NCI-H524 (cell line): ENCODE data around the gene ANKRD63.
A peak's percentile ranks its signal among the peaks of the same experiment; 100 is the strongest.

ENCODE experiments used
- DNase-seq, 2 experiments: peaks; one replicate each; lab custom pipeline; 2025; lab: John Stamatoyannopoulos, UW

ANKRD63 gene, protein sequence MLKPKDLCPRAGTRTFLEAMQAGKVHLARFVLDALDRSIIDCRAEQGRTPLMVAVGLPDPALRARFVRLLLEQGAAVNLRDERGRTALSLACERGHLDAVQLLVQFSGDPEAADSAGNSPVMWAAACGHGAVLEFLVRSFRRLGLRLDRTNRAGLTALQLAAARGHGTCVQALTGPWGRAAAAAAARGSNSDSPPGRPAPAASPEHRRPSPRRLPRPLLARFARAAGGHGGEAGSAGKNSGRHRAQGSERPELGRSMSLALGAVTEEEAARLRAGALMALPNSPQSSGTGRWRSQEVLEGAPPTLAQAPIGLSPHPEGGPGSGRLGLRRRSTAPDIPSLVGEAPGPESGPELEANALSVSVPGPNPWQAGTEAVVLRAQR

GRCh38 chr15:40282869-40283614, at the start of gene ANKRD63:
TSS of gene ANKRD63 (minus strand) at chr15:40283064. CDS start at chr15:40282586, 478 bp downstream.
- DNase-seq: peak in 1 of 2 experiments; percentile 50

GRCh38 chr15:40332113-40332781, 49.4 kb upstream of the ANKRD63 start:
- DNase-seq: no peak

DNA sequence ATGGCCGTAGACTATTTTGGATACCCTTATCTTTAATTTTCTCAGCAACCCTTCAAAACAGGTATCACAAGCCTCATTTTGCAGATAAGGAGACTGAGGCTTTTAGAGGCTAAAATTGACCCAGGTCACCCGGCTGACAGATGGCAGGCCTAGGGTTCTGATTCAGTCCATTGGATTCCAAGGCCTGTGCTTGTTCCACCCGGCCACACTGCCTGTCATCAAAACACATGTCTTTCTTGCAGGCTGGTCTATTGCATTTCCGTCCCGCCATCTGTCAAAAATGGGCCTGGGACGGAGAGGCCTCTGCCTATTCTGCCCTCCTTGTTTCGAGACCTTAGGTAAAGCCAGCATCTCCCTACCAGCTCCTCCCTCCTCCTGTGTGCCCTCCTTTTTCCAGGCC, 48.8 kb upstream of the ANKRD63 start:
- DNase-seq: no peak

DNA sequence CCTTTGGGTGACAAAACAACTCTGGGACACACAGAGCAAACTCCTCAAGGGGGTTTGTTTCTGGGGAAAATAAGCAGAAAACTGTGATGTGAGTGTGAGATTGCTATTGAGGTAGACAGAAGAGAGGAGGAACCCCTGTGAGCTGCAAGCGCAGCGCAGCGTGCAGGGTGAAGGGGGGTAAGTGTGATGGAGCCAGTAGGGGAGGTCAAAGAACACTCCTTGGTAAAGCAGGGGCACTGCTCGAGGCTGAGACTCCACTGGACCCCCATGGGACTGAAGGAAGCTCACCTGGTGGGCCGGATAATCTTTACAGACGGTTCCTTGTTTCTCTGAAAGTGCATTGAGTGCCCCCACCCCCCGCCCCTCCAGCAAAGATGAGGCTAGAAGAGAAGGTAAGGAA, 48.2 kb upstream of the ANKRD63 start:
- DNase-seq: no peak

DNA sequence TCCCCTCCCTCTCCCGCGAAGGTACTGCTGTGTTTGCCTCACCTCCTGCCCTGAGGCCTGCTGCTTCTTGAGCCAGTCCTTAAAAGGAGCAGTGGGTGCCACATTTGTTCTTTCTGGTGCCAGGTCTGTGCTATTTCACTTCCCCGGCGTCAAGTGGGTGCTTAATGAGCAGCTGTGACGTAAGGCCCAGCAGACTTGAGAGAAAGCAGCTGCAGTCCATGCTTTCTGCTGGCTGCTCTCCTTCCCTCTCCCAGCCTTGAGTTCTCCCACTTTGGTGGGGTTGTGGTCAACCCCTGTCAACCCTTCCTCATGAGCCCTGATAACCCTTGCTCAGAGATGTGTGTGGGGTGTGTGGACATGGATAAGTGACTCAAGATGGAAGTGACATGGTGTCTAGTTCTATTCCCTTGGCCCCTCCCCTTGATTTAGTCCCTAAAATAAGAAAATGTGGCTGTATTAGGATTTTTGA, 47.5 kb upstream of the ANKRD63 start:
- DNase-seq: peak; percentile 75 to 86

DNA sequence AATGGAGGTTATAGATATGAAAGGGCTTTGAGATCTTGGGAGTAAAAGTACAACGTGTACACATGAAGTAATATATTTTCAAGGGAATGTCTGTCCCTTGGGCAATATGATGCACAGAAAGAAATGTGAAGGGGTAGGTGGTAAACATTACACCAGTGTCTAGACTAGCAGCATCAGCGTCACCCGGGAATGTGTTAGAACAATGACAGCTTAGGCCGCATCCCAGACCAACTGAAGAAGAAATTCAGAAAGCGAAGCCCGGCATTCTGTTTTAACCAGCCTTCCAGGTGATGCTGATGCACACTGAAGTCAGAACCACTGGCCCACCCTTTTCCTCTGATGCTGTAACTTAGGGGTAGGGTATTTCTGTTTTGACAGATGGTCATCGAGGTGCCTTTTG, 46.9 kb upstream of the ANKRD63 start:
- no peak for DNase-seq

DNA sequence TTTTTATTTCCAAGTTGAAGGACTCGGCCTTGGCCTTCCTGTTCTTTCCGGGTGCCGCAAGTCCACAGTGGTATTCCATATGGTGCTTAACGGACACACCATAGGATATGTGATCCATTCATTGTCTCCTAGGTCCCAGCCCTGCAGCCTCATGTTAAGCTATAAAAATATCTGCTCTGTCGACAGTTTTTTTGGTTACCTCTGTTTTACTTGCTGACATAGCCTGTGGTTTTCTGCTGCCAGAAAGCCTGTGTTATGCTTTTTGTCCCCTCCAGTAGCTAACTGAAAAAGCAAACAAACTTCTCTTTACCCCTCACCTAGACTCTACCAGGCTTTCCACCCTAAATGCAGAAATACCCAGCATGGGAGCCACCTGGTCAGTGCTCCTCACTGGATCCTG, 45.9 kb upstream of the ANKRD63 start:
- no peak for DNase-seq

- no peak for DNase-seq
These were observed 45.3 kb upstream of the ANKRD63 start for GRCh38 chr15:40328176-40328575.

GRCh38 chr15:40327457-40327856, 44.6 kb upstream of the ANKRD63 start:
- DNase-seq: peak; percentile 41 to 82

GRCh38 chr15:40325700-40326099, 42.8 kb upstream of the ANKRD63 start:
- no peak for DNase-seq

DNA sequence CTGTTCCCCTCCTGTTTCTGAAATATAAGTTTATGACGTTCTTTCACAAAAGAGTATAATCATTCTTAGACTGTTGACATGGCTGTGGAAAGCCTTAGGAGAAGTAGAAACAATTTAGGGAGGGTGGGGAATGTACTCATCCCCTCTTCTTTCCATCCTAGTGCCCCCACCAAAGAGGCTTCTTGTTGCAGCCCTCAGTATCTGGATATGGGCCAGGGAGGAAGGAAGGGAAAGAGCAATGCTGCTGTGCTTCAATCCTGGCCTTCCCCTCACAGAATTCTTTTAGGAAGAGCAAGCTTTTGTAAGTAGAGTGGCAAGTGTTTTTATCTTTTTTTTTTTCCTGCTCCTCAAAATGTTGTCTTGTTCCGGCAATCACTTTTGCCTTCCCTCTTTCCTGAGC, 42.3 kb upstream of the ANKRD63 start:
- no peak for DNase-seq

DNA sequence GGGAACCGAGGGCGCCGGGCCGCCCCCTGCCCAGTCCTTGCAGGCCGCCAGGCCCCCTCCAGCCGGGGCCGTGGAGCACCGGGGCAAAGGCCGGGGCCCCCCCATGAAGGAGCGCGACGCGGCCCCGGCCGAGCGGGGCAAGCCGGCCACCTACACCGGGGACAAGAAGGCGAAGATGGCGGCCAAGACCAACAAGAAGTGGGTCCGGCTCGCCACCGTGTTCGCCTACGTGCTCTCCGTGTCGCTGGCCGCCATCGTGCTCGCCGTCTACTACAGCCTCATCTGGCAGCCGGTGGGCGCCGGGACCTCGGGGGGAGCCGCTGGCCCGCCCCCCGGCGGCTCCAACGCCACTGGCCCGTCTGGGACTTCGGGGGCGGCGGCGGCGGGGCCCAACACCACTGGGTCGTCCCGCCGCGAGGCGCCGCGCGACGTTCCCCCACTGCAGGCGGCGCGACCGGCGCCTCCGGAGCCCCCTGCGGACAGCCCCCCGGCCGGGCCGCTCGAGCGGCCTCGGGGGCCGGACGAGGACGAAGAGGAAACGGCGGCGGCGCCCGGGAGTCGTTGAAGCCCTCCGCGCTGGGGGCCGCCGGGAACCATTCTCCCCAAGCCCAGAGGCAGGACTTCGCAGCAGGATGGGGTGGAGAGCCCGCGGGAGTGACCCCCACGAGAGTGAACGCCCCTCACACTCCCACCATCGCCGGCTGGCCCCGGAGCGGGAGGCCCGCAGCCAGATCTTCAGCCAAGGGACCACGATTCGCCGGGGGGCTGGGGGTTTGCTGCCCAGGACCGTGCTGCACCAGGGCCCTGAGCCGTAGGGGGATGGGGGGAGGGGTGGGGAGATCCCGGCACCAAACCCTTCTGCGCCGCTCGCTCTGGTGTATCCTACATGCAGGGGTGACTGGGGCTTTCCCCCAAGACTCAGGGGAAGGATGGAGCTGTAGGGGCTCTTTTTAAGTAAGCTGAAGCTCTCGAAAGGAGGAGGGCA, 41.4 kb upstream of the ANKRD63 start:
- peak in 1 of 2 experiments; percentile 31 for DNase-seq

DNA sequence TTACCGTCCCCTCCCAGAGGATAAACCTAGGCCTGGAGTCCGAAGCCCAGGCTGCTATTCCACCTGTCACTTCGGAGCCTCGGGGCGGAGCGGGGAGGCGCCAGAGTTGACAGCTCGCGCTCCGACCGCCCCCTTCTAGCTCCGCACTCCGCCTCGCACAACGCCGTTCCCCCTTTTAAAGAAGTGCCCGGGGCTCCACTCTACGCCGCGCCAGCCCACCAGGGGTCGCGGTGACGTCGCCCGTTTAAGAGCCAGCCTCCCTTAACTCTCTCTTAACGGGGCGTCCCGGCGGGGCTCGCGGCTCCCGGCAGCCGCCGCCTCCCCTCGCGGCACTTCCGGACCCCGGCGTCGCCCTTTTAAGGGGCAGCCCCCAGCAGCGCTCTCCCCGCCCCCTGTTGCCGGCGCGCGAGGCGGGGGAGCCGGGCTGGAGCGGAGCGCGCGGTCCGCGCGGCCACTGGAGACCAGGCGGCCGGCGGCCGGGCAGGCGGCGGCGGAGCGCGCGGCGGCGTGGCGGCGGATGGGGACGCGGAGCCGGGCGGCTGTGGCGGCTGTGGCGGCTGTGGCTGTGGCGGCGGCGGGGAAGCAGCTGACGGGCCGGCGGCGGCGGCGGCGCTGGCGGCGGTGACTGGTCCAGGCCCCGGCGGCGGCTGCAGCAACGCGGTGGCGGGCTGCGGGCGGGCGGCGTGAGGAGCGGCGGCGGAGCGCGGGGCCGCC, 40.5 kb upstream of the ANKRD63 start, which contains the start of gene INAFM2:
Gene INAFM2 (plus strand): TSS at position 454 of the 714 bp plus-strand sequence. CDS start 364 bp downstream, outside the sequence.
- peak; percentile 97 to 98 for DNase-seq

GRCh38 chr15:40322531-40323238, 39.8 kb upstream of the ANKRD63 start:
- peak in 1 of 2 experiments; percentile 40 for DNase-seq

- peak; percentile 30 to 76 for DNase-seq
These were observed 38.1 kb upstream of the ANKRD63 start for GRCh38 chr15:40320931-40321371.

- no peak for DNase-seq
These were observed 37.5 kb upstream of the ANKRD63 start for GRCh38 chr15:40320409-40320808.

DNA sequence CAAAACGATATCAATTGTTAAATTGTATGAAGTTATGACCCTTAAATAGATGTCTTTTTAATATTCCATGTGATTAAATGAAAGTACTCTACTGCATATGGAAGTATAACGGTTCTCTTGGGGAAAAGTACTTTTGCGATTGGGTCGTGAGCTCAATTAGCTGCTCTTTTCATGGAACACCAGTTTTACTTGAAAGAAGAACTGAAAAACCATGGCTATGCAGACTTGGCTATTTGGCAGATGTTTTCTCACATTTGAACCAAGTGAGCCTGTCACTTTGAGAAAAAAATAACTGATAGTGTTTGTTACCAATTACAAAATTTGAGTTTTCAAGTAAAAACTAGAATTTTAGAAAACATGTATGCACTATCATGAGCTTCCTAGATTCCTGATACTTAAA, 34.7 kb upstream of the ANKRD63 start:
- no peak for DNase-seq

DNA sequence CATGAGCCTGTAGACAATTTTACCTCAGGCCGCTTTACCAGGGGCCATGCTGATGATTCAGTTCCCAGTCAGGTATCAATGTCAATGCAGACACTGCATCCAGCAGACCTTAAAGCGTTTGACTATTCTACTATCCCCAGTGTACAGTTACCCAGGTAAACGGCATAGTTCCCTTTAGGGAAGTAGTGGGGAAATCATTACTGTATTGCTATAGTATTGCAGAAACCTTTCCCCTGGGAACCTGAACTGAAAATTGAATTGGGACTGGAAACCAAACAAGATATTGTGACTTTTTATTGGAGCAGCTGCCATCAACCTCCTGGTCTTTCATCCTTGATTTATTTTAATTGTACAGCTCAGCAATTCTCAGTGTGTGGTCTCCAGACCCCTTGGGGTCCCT, 34.1 kb upstream of the ANKRD63 start:
- DNase-seq: no peak

- no peak for DNase-seq
These were observed 31.9 kb upstream of the ANKRD63 start for GRCh38 chr15:40314723-40315276.
